ENCODE data around the gene NREP.

GRCh38 chr5:111787006-111787405, 30.0 kb upstream of the NREP start:
- TF ChIP-seq EZH2phosphoT487 (IDR thresholded peaks at IDR 0.05; ENCODE audit: insufficient read depth, low read depth): no peak
- TF ChIP-seq EZH2 (IDR thresholded peaks at IDR 0.05; ENCODE audit: insufficient read depth, poor library complexity, severe bottlenecking): no peak
